ENCODE results near the gene SUSD3.

Gene SUSD3

GRCh38 chr9:93057042-93057702 is 1.3 kb upstream of the SUSD3 start:
- in situ Hi-C loops (cut with HindIII; ENCODE audit: low sequenced_read_pairs), result no loop called here
- TF ChIP-seq, protein P1, sequence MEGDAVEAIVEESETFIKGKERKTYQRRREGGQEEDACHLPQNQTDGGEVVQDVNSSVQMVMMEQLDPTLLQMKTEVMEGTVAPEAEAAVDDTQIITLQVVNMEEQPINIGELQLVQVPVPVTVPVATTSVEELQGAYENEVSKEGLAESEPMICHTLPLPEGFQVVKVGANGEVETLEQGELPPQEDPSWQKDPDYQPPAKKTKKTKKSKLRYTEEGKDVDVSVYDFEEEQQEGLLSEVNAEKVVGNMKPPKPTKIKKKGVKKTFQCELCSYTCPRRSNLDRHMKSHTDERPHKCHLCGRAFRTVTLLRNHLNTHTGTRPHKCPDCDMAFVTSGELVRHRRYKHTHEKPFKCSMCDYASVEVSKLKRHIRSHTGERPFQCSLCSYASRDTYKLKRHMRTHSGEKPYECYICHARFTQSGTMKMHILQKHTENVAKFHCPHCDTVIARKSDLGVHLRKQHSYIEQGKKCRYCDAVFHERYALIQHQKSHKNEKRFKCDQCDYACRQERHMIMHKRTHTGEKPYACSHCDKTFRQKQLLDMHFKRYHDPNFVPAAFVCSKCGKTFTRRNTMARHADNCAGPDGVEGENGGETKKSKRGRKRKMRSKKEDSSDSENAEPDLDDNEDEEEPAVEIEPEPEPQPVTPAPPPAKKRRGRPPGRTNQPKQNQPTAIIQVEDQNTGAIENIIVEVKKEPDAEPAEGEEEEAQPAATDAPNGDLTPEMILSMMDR (IDR thresholded peaks at IDR 0.05; ENCODE audit: low read depth, low read length), result no peak
- DNase-seq (ENCODE audit: low read depth, low spot score), result no peak
- H3K4me3 ChIP-seq (ENCODE audit: low read depth, low read length), result no peak overlapping the region

DNA sequence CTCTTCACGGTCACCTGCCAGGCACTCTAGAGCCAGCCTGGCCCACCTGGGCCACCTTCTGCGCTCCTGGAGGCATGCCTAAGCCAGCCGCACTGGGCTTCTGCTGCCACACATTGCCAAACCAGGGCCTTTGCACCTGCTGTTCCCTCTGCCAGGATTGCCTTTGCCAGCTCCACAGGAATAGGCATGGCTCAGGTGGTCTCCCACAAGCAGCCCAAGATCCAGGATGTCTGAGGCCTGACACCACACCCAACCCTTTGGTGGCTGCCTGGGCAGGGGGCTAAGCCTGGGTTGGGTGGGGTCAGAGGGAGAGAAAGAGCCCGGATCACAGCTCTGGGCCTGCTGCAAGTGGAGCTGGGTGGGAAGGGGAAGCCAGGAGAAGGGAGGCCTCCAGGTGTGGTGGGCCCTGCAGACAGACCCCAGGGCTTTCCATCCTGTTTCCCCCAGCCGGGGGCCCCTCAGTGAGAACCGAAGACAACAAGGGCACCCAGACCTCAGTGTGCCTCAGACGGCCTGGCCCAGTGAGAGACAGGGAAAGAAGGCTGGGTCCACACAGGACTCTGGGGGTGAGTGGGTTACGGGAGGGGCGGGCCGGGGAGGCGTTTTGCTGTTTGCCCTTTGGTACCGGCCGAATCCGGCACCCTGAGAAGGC is 672 bp upstream of the SUSD3 start:
- DNase-seq (ENCODE audit: low read depth, low spot score), result no peak
- TF ChIP-seq, protein P1 (IDR thresholded peaks at IDR 0.05; ENCODE audit: low read depth, low read length), result no peak
- in situ Hi-C loops (cut with HindIII; ENCODE audit: low sequenced_read_pairs), result no loop called here
- H3K4me3 ChIP-seq (ENCODE audit: low read depth, low read length), result no peak overlapping the region

GRCh38 chr9:93059011-93059714 is 662 bp downstream of the SUSD3 start:
- TF ChIP-seq, protein P1 (IDR thresholded peaks at IDR 0.05; ENCODE audit: low read depth, low read length), result no peak
- no peak for DNase-seq (ENCODE audit: low read depth, low spot score)
- in situ Hi-C loops (cut with HindIII; ENCODE audit: low sequenced_read_pairs), result no loop called here
- no peak overlapping the region for H3K4me3 ChIP-seq (ENCODE audit: low read depth, low read length)

DNA sequence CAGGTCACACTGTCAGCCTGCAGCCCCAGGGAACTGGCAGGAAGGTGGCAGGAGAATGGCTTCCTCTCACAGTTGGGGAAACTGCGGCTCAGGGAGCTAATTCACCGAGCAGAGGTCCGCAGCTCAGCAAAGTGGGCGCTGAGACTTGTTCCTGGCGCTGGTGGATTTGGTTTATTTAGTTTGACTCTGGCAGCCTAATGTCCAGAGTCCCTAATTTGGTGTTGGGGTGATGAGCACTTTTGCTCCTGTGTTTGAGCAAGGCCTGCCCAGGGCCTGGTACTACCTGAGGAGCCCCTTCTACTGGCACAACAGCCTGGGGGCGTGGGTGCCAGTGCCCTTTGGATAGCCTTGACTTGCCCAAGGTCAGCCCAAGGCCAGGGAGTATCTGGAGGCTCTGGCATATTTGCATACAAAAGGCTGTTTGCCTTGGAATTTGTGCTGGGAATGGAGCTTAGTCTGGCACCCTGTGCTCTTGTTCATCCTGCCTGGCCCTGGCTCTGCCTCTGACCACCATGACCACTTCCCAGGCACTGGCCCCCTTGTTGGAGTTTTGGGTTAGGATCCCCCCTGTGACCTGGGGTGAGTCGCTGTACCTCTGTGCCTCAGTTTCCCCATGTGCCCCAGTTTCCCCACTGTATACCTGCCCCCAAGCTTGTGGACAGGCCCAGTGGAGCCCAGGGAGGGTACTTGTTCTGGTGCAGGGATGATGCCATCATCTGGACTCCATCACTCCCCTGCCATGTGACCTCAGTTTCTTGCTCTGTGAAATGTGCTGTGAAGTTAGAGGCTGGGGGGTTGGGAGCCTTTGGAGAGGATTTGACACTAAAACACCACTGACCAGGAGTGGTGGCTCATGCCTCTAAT is 1.4 kb downstream of the SUSD3 start:
- H3K4me3 ChIP-seq (ENCODE audit: low read depth, low read length), result no peak overlapping the region
- TF ChIP-seq, protein P1 (IDR thresholded peaks at IDR 0.05; ENCODE audit: low read depth, low read length), result no peak
- in situ Hi-C loops (cut with HindIII; ENCODE audit: low sequenced_read_pairs), result no loop called here
- no peak for DNase-seq (ENCODE audit: low read depth, low spot score)

DNA sequence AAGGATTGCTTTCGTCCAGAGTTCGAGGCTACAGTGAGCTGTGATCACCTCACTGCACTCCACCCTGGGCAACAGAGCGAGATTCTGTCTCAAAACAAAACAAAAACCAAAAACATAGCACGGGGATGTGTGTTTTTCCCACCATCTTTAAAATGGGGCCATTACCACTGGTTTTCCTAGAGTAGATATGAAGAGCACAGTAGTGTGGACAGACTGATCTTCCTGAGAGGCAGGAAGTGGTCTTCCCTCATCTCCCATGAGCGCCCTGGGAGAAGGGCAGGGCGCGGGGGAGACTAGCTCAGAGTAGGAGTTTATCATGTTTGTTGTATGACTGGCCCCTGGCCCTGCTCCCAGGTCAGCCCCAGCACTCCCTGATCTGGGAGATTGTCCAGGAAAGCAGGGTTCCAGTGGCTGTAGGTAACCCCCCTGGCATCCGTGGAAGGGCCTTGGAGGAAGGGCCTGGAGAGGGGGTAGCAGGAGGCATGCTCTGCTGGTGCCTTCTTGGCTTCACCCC is 2.3 kb downstream of the SUSD3 start:
- in situ Hi-C loops (cut with HindIII; ENCODE audit: low sequenced_read_pairs), result no loop called here
- TF ChIP-seq, protein P1 (IDR thresholded peaks at IDR 0.05; ENCODE audit: low read depth, low read length), result no peak
- no peak for DNase-seq (ENCODE audit: low read depth, low spot score)
- no peak overlapping the region for H3K4me3 ChIP-seq (ENCODE audit: low read depth, low read length)

- in situ Hi-C loops (cut with HindIII; ENCODE audit: low sequenced_read_pairs), result no loop called here
- H3K4me3 ChIP-seq (ENCODE audit: low read depth, low read length), result no peak overlapping the region
- TF ChIP-seq, protein P1 (IDR thresholded peaks at IDR 0.05; ENCODE audit: low read depth, low read length), result no peak
- DNase-seq (ENCODE audit: low read depth, low spot score), result no peak
Observed at GRCh38 chr9:93061260-93061751, 2.8 kb downstream of the SUSD3 start.
